SU-DHL-6 (cell line): Measurements from ENCODE around the gene KRT10.

Experiments used
- EZH2phosphoT487 ChIP-seq: fragments of 200-600 bp; sonication (generic), shearing (Covaris generic); conservative IDR thresholded peaks from 2 replicates; pipeline ENCODE4 v1.6.1; 2018; ENCODE audit warnings: mild to moderate bottlenecking, antibody characterized with exemption, low read length, moderate library complexity, mixed read lengths
- TF ChIP-seq, protein P1 (sequence below): fragments of 200-600 bp; sonication (generic); IDR thresholded peaks from one replicate; pipeline ENCODE4 v1.5.1; 2017; ENCODE audit warnings: antibody characterized with exemption, mild to moderate bottlenecking, low read length, moderate library complexity; ENCODE audit not compliant: insufficient read depth, poor library complexity, severe bottlenecking

DNA sequence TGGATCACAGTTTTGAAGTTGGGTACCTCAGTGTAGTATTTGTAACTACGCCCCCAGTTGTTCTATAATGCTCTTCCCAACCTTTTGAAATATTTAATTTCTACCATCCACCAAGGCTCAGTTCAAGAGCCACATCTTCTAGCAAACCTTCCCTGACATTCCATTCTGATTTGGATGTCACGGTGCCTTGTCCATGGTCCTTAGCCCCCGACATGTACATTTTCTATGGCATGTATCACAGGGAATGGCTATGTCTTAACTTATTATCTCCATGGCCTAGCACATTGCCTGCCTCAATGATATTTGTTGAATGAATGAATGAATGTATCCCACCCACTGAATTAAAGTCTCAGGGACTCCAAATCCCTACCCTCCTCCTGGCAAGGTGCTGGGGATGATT lies 16.3 kb downstream of the KRT10 start:
- TF ChIP-seq, protein P1, sequence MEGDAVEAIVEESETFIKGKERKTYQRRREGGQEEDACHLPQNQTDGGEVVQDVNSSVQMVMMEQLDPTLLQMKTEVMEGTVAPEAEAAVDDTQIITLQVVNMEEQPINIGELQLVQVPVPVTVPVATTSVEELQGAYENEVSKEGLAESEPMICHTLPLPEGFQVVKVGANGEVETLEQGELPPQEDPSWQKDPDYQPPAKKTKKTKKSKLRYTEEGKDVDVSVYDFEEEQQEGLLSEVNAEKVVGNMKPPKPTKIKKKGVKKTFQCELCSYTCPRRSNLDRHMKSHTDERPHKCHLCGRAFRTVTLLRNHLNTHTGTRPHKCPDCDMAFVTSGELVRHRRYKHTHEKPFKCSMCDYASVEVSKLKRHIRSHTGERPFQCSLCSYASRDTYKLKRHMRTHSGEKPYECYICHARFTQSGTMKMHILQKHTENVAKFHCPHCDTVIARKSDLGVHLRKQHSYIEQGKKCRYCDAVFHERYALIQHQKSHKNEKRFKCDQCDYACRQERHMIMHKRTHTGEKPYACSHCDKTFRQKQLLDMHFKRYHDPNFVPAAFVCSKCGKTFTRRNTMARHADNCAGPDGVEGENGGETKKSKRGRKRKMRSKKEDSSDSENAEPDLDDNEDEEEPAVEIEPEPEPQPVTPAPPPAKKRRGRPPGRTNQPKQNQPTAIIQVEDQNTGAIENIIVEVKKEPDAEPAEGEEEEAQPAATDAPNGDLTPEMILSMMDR = no peak
- no peak for TF ChIP-seq EZH2phosphoT487
